Naive B cell (primary cell): Measurements from ENCODE around the gene SBF2. TPM values are rescaled to one million over a fixed set of nuclear protein-coding genes. Genes with fewer than 3 reads are reported as not detected.
A peak's percentile ranks its signal among the peaks of the same experiment; 100 is the strongest.

Experiments
- ATAC-seq, 2 donors: fragments of 150-1000 bp; cut with Tn5 transposase; 2 replicates each; pipeline ENCODE4 v1.10.0; 2021; ENCODE audit warnings: low read depth in 2 of 2, mild to moderate bottlenecking in 2 of 2, moderate library complexity in 2 of 2
- DNase-seq: peaks from one replicate; pipeline ENCODE4 v3.0.0; 2022
- H3K27ac Mint-ChIP-seq, 6 donors: one replicate each; pipeline ENCODE4 v1.8.0; 2020 to 2022; ENCODE audit warnings: mild to moderate bottlenecking in 6 of 6, mixed read lengths in 6 of 6, moderate library complexity in 5 of 6, inconsistent platforms in 2 of 6
- H3K27me3 Mint-ChIP-seq, 3 donors: one replicate each; pipeline ENCODE4 v1.8.0; 2021 to 2022; ENCODE audit warnings: mixed read lengths in 3 of 3, mild to moderate bottlenecking in 1 of 3
- H3K36me3 Mint-ChIP-seq, 2 donors: one replicate each; pipeline ENCODE4 v1.8.0; 2020 to 2022; ENCODE audit warnings: mixed read lengths in 2 of 2, inconsistent platforms in 1 of 2, mild to moderate bottlenecking in 1 of 2
- H3K4me1 Mint-ChIP-seq, 3 donors: one replicate each; pipeline ENCODE4 v1.8.0; 2020 to 2022; ENCODE audit warnings: mixed read lengths in 3 of 3, inconsistent platforms in 1 of 3, mild to moderate bottlenecking in 1 of 3, moderate library complexity in 1 of 3
- H3K4me3 Mint-ChIP-seq, 8 donors: one replicate each; pipeline ENCODE4 v1.8.0; 2020 to 2022; ENCODE audit warnings: mild to moderate bottlenecking in 8 of 8, mixed read lengths in 8 of 8, moderate library complexity in 8 of 8, inconsistent platforms in 2 of 8
- H3K9me3 Mint-ChIP-seq, 7 donors: one replicate each; pipeline ENCODE4 v1.8.0; 2020 to 2022; ENCODE audit warnings: mixed read lengths in 7 of 7, mild to moderate bottlenecking in 5 of 7, inconsistent platforms in 2 of 7, moderate library complexity in 1 of 7
- polyA plus RNA-seq, 6 donors: library from polyadenylated mRNA; unstranded; fragments of 300-500 nt; fragmentation: Illumina TruSeq; gene quantifications; one replicate each; pipeline ENCODE4 v1.2.3, GENCODE V29; 2021; ENCODE audit warnings: low read depth in 6 of 6

Gene SBF2
- polyA plus RNA-seq, 6 donors from 2014 or later: 2.4 to 8.5 (median 3.1) TPM

DNA sequence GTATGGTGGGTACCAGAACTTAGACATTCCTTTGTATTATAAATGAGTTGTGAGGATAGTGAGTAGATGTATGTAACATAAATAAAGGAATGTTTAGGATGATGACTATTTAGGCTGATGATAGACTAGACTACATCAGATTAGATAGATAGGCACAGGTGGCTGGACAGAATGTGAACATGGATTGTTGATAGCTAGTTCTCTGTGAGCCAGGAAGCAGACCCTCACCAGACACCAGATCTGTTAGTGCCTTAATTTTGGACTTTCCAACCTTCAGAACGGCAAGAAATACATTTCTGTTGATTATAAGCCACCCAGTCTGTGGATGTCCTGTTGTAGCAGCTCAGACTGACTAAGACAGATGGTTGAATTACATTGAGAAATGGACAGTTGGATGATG is 530.7 kb downstream of the SBF2 start:
- ATAC-seq (no peak), DNase-seq (no peak)
- Mint-ChIP-seq H3K27me3 (no peaks in the 10 kb centered on the region), H3K36me3 (no peaks in the 10 kb centered on the region), H3K4me1 (peaks cover 43 to 51% (median 47%) of the 10 kb centered on the region in 3 donors), H3K4me3 (no peak overlapping the region), H3K9me3 (no peaks in the 10 kb centered on the region), H3K27ac (no peak overlapping the region)

DNA sequence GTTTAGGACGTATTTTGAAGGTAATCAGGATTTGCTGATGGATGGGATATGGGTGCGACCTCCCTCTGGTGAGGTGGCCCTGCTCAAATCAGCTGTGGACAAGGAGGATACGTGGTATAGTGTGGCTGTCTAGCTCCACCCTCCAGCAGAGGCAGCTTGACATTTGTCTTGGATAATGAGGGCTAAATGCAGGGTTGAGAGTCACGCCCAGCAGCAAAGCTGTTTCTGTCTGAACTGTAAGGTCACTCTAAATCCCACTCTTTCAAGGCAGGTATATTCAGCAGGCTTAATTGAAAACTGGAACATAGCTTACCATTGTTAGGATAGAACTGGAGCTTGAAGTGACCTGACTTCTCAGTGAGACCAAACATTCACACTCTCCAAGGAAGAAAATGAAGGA is 531.5 kb downstream of the SBF2 start:
- Mint-ChIP-seq H3K4me3 (no peak overlapping the region), H3K36me3 (no peaks in the 10 kb centered on the region), H3K4me1 (peaks cover 47 to 57% (median 51%) of the 10 kb centered on the region in 3 donors), H3K27ac (peak overlapping the region in 2 of 6 donors; percentile 10 to 16), H3K9me3 (no peaks in the 10 kb centered on the region), H3K27me3 (no peaks in the 10 kb centered on the region)
- DNase-seq (no peak), ATAC-seq (no peak)

GRCh38 chr11:9761441-9761945 is 532.5 kb downstream of the SBF2 start:
- Mint-ChIP-seq H3K4me3 (peak overlapping the region in 1 of 8 donors; percentile 60), H3K27ac (peak overlapping the region in 3 of 6 donors; percentile 3 to 11 (median 10))
- no peak for ATAC-seq

GRCh38 chr11:9760193-9760575 is 533.8 kb downstream of the SBF2 start:
- Mint-ChIP-seq H3K4me1 (peaks cover 60 to 66% (median 66%) of the 10 kb centered on the region in 3 donors), H3K36me3 (no peaks in the 10 kb centered on the region), H3K4me3 (peak overlapping the region in 5 of 8 donors; percentile 5 to 76 (median 25)), H3K27me3 (no peaks in the 10 kb centered on the region), H3K27ac (peak overlapping the region; percentile 12 to 97 (median 54)), H3K9me3 (no peaks in the 10 kb centered on the region)
- no peak for ATAC-seq
- no peak for DNase-seq

More at GRCh38 chr11:9761441-9761945, 532.5 kb downstream of the SBF2 start:
- H3K9me3 Mint-ChIP-seq: no peaks in the 10 kb centered on the region
- H3K36me3 Mint-ChIP-seq: no peaks in the 10 kb centered on the region
- peaks cover 53 to 59% (median 58%) of the 10 kb centered on the region in 3 donors for H3K4me1 Mint-ChIP-seq
- DNase-seq: no peak
- H3K27me3 Mint-ChIP-seq: no peaks in the 10 kb centered on the region

DNA sequence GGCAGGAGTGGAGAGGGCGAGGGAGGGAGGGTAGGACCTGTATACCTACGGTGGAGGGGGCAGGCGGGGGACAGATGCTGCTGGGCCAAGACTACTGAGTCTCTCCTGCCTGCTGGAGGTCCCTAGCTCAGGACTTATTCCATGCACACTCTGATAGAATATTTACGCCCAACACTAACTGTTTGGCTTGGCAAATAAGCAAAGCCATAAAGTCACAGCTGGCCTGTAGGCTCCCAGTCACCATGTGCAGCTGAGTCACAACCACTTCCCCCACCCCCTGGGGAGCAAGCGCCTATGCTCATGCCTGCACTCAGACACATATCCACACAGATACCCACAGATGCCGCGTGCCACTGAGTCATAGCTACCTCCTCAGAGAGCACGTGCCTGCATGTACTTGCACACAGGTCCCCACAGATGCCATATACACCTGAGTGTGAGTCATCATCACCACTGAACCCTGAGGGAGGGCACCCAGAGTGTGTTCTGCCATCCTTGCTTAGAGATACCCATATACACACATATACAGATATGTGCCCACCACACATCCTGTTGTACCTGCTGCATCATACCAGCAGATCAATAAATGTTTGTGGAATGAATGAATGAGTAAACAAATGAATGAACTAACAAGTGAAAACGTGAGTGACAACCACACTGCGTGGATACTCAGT is 534.4 kb downstream of the SBF2 start:
- Mint-ChIP-seq H3K4me3 (peak overlapping the region; percentile 85 to 94 (median 88)), H3K27me3 (no peaks in the 10 kb centered on the region), H3K27ac (peak overlapping the region; percentile 61 to 97 (median 92)), H3K9me3 (no peaks in the 10 kb centered on the region), H3K36me3 (no peaks in the 10 kb centered on the region), H3K4me1 (peaks cover 59 to 66% (median 66%) of the 10 kb centered on the region in 3 donors)
- ATAC-seq (peak; percentile 14 to 32), DNase-seq (peak; percentile 57)

DNA sequence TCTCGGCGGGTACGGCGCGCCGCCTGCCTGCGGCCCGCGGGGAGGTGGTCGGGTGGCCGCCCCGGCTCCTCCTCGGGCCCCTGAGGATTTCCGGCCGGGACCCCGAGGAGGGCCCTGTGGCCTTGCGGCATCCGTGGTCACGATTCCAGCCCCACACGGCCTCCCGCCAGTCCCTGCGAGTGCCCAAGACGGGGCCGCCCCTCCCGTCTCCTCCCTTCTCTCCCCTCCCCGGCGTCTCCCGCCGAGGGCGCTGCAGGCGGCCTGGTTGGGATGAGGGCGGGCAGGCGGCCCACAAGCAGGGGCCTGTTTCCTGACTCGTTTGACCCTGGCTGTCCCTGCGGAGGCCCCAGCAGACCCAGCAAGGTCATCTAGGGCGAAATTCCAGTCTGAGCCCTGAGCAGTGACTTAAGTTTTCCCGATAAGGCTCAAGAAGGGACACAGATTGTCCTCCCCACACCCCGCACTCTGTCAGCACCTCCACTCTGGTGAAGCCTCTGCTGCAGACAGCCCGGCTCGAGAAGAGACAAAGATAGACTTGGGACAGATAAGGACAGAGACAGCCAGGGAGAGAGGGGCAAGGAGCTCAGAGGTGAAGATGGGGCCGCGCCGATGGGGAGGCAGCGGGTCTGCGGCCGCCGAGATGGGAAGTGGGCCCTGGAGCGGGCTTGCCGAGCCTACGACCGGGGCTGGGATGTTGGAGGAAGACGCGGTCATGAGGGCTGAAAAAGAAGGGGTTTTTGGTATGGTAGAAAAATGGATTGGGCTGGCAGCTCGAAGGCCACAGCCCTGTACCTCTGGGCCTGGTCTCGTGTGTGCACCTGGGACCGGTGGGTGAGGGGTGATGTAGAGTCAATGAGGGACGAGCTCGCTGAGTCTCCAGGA is 535.1 kb downstream of the SBF2 start:
- peak overlapping the region; percentile 85 to 94 (median 88) for H3K4me3 Mint-ChIP-seq
- DNase-seq (peak; percentile 49), ATAC-seq (peak; percentile 17 to 18)
- no peaks in the 10 kb centered on the region for H3K9me3 Mint-ChIP-seq
- H3K36me3 Mint-ChIP-seq: no peaks in the 10 kb centered on the region
- H3K27ac Mint-ChIP-seq: peak overlapping the region; percentile 61 to 97 (median 92)
- H3K4me1 Mint-ChIP-seq: peaks cover 63 to 71% (median 68%) of the 10 kb centered on the region in 3 donors
- no peaks in the 10 kb centered on the region for H3K27me3 Mint-ChIP-seq

DNA sequence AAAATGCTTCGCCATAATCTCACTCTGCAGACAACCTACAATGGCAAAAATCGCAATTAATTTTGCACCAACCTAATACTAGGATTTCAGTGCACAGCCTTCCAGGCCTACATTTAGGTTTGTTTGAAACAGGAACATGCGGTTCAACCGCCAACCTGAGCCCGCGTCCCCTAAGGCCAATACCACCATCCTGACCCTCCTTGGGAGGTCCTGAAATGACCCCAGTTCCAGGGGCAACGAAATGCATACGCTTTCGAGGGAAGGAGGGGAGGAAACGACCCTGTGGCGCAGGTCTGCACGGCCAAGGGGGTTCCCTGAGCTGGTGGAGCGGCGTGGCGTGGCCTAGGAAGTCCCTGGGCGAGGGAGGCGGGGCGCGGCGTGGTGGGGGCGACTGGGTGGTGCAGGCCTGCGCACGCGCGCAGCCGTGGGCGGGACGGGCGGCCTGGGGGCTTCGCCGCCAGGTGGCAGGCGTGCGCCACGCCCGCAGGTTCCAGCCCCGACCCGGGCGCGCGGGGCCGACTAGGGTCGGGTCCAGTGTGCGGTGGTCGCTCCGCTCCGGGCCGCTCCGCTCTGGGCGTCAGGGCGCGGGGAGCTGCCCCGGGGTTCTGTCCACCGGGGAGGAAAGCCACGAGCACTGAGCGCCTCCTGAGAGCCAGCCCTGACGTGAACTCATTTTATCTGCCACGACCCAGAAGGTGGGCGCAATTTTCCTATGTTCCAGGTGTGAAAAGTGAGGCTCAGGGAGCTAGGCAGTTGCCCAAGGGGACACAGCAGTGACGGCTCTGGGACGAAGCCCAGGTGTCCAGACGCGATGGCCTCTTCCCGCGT is 536.0 kb downstream of the SBF2 start:
- Mint-ChIP-seq H3K27me3 (no peaks in the 10 kb centered on the region), H3K4me3 (peak overlapping the region; percentile 85 to 94 (median 90)), H3K9me3 (no peaks in the 10 kb centered on the region), H3K4me1 (peaks cover 65 to 79% (median 77%) of the 10 kb centered on the region in 3 donors), H3K27ac (peak overlapping the region; percentile 97 to 99 (median 98)), H3K36me3 (no peaks in the 10 kb centered on the region)
- DNase-seq: peak; percentile 95
- ATAC-seq: peak; percentile 78 to 84

DNA sequence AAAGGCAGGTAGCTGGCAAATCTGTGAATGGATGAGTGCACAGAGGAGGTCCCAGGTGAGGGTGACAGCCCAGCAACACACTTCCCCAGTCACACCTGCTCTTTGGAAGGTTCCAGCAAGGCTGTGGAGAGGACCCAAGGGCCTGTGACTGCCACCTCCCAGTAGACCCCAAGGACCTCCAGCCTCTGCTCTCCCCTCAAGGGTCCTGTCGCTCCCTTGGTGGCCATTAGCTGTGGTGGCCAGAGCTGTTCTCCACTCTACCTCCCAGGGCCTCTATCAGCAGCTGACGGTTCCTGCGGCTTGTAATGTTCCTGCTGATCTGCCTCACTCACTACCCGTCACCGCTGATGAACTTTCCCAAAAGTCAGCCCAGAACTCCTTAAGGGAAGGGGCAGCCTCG is 537.1 kb downstream of the SBF2 start:
- Mint-ChIP-seq H3K4me1 (peaks cover 60 to 77% (median 72%) of the 10 kb centered on the region in 3 donors), H3K27me3 (no peaks in the 10 kb centered on the region)

GRCh38 chr11:9756461-9756860 is 537.6 kb downstream of the SBF2 start:
- Mint-ChIP-seq H3K27ac (peak overlapping the region; percentile 95 to 99 (median 98)), H3K27me3 (no peaks in the 10 kb centered on the region), H3K9me3 (no peaks in the 10 kb centered on the region), H3K36me3 (no peaks in the 10 kb centered on the region), H3K4me1 (peaks cover 56 to 73% (median 68%) of the 10 kb centered on the region in 3 donors), H3K4me3 (peak overlapping the region; percentile 15 to 94 (median 88))
- no peak for DNase-seq
- ATAC-seq: peak; percentile 15 to 17

More for the DNA sequence above, 537.1 kb downstream of the SBF2 start:
- Mint-ChIP-seq H3K27ac (peak overlapping the region; percentile 95 to 99 (median 98)), H3K9me3 (no peaks in the 10 kb centered on the region), H3K4me3 (peak overlapping the region in 7 of 8 donors; percentile 39 to 94 (median 89)), H3K36me3 (no peaks in the 10 kb centered on the region)
- no peak for DNase-seq
- no peak for ATAC-seq

DNA sequence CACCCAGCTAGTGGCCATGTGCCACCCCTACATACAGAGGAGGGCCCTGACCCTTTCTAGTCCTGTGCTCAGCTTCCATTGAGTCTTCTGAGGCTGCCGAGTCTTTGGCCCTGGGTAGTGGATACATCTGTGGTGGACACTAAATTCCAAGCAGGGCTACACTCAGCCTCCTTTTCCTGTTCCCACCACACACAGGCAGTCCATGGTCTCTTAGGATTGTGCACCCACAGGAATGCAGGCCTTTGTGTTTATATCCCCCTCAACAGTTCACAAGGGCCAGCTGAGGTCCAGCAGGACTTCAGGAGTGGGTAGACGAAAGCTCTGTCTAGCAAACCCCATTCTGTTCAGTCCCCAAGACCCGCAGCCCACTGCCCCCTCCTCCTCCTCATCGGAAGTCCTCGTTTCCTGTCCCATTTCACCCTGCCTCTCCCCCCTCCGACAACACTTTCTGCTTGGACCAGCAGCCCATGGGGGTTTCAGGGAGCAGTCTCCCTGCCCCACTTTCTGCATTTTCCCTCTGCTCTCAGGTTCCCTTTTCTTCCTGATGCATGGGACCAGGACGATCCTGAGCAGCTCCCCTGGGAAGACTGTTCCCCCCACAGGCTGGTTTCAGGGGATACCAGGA is 538.3 kb downstream of the SBF2 start:
- no peaks in the 10 kb centered on the region for H3K9me3 Mint-ChIP-seq
- peak overlapping the region in 7 of 8 donors; percentile 39 to 94 (median 89) for H3K4me3 Mint-ChIP-seq
- peaks cover 55 to 73% (median 68%) of the 10 kb centered on the region in 3 donors for H3K4me1 Mint-ChIP-seq
- H3K27ac Mint-ChIP-seq: peak overlapping the region; percentile 95 to 99 (median 98)
- ATAC-seq (no peak), DNase-seq (no peak)
- peaks cover 2 to 5% of the 10 kb centered on the region in 2 donors for H3K36me3 Mint-ChIP-seq
- no peaks in the 10 kb centered on the region for H3K27me3 Mint-ChIP-seq

DNA sequence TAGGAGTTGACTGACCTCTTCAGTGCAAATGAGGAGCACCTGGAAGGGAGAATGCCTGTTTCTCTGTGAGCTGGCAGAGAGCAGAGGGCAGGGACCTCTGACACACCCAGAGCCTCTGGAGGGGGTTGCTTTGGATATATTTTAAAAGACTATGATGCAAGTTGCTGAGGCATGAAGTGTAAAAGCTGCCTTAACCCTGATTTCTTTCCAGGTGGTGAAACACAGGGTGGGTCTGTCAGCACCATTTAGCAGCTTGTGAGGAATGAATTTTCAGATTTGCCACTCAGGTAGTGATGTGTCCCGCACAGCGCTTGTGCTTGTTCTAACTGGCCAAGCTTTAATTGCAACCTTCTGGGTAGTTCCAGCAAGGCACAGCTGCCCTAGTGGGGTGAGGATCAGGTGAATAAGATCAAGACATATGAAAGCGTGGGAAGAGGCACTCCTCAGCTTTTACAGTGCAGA is 540.0 kb downstream of the SBF2 start:
- peaks cover 10 to 11% of the 10 kb centered on the region in 2 donors for H3K36me3 Mint-ChIP-seq
- H3K4me3 Mint-ChIP-seq: peak overlapping the region; percentile 31 to 85 (median 62)
- DNase-seq (no peak), ATAC-seq (no peak)
- peaks cover 48 to 65% (median 59%) of the 10 kb centered on the region in 3 donors for H3K4me1 Mint-ChIP-seq
- H3K9me3 Mint-ChIP-seq: no peaks in the 10 kb centered on the region
- H3K27ac Mint-ChIP-seq: peak overlapping the region; percentile 64 to 97 (median 88)
- no peaks in the 10 kb centered on the region for H3K27me3 Mint-ChIP-seq

GRCh38 chr11:9753021-9753420 is 541.0 kb downstream of the SBF2 start:
- Mint-ChIP-seq H3K27ac (peak overlapping the region; percentile 39 to 97 (median 82)), H3K27me3 (no peaks in the 10 kb centered on the region), H3K4me3 (peak overlapping the region in 2 of 8 donors; percentile 15 to 65), H3K36me3 (peaks cover 18 to 20% of the 10 kb centered on the region in 2 donors), H3K9me3 (no peaks in the 10 kb centered on the region), H3K4me1 (peaks cover 54 to 71% (median 63%) of the 10 kb centered on the region in 3 donors)
- ATAC-seq (no peak), DNase-seq (no peak)
